ENCODE data around the gene PLA2G4B. TPM values are rescaled to one million over a fixed set of nuclear protein-coding genes. Genes with fewer than 3 reads are reported as not detected.

PLA2G4B gene
- total RNA-seq, 1 experiment from 2014 or later: 4.0 TPM

- DNase-seq (ENCODE audit: extremely low read depth, low read depth): no peak
Measured at GRCh38 chr15:41866872-41867579, 28.4 kb downstream of the PLA2G4B start.

GRCh38 chr15:41868321-41868720 lies 29.7 kb downstream of the PLA2G4B start:
- DNase-seq (ENCODE audit: extremely low read depth, low read depth): no peak

- DNase-seq (ENCODE audit: extremely low read depth, low read depth): no peak
Measured at GRCh38 chr15:41869770-41870688, 31.4 kb downstream of the PLA2G4B start.

- DNase-seq (ENCODE audit: extremely low read depth, low read depth): no peak
Measured at GRCh38 chr15:41870689-41871081, 32.0 kb downstream of the PLA2G4B start.

- no peak for DNase-seq (ENCODE audit: extremely low read depth, low read depth)
Measured at GRCh38 chr15:41871175-41871905, 32.7 kb downstream of the PLA2G4B start.

GRCh38 chr15:41872166-41872747 lies 33.6 kb downstream of the PLA2G4B start:
- no peak for DNase-seq (ENCODE audit: extremely low read depth, low read depth)

GRCh38 chr15:41873711-41874110 lies 35.1 kb downstream of the PLA2G4B start:
- DNase-seq (ENCODE audit: extremely low read depth, low read depth): no peak

GRCh38 chr15:41874736-41875135 lies 36.1 kb downstream of the PLA2G4B start:
- no peak for DNase-seq (ENCODE audit: extremely low read depth, low read depth)

GRCh38 chr15:41876007-41876406 lies 37.4 kb downstream of the PLA2G4B start:
- DNase-seq (ENCODE audit: extremely low read depth, low read depth): no peak

GRCh38 chr15:41876689-41877088 lies 38.0 kb downstream of the PLA2G4B start:
- DNase-seq (ENCODE audit: extremely low read depth, low read depth): no peak

- no peak for DNase-seq (ENCODE audit: extremely low read depth, low read depth)
Measured at GRCh38 chr15:41877631-41878354, 39.1 kb downstream of the PLA2G4B start.

- DNase-seq (ENCODE audit: extremely low read depth, low read depth): no peak
Measured at GRCh38 chr15:41878355-41878699, 39.7 kb downstream of the PLA2G4B start.

GRCh38 chr15:41879321-41879845 lies 40.7 kb downstream of the PLA2G4B start:
- no peak for DNase-seq (ENCODE audit: extremely low read depth, low read depth)

- DNase-seq (ENCODE audit: extremely low read depth, low read depth): no peak
Measured at GRCh38 chr15:41880156-41880877, 41.7 kb downstream of the PLA2G4B start.

GRCh38 chr15:41881086-41881485 lies 42.4 kb downstream of the PLA2G4B start:
- no peak for DNase-seq (ENCODE audit: extremely low read depth, low read depth)

- no peak for DNase-seq (ENCODE audit: extremely low read depth, low read depth)
Measured at GRCh38 chr15:41881550-41881919, 42.9 kb downstream of the PLA2G4B start.

- DNase-seq (ENCODE audit: extremely low read depth, low read depth): no peak
Measured at GRCh38 chr15:41881920-41882688, 43.5 kb downstream of the PLA2G4B start.

GRCh38 chr15:41882689-41883483 lies 44.2 kb downstream of the PLA2G4B start:
- no peak for DNase-seq (ENCODE audit: extremely low read depth, low read depth)

Measured in NCI-H460 (cell line).